Neural cell (in vitro differentiated cells): Measurements from ENCODE around the gene AWAT2.

Experiments used
- CTCF ChIP-seq: fragments of 450-650 bp; IDR thresholded peaks from 2 replicates; pipeline ENCODE4 v1.5.1; 2014; ENCODE audit warnings: antibody characterized with exemption, mild to moderate bottlenecking, moderate library complexity; ENCODE audit not compliant: poor library complexity, severe bottlenecking
- POLR2AphosphoS5 ChIP-seq: IDR thresholded peaks from 2 replicates; pipeline ENCODE4 v1.6.1; 2012

- TF ChIP-seq CTCF (no peak), POLR2AphosphoS5 (no peak)
Observed at GRCh38 chrX:70022616-70023015, 27.1 kb downstream of the AWAT2 start.
